WERI-Rb-1 (cell line): ENCODE data around the gene LRRC61.
"Not testable (repeated sequence)": the region's sequence is repeated elsewhere in the genome, so short reads cannot be mapped to it uniquely, and the experiment has no call there.

Experiments
- DNase-seq: peaks from one replicate; pipeline ENCODE4 v3.0.0-alpha.2; 2020
- H3K27ac ChIP-seq: fragments of 250-450 bp; sonication (Bioruptor Pico); 2 replicates; pipeline ENCODE4 v1.5.1; 2020; ENCODE audit warnings: mild to moderate bottlenecking, moderate library complexity
- H3K27me3 ChIP-seq: fragments of 250-450 bp; sonication (Bioruptor Pico); 2 replicates; pipeline ENCODE4 v1.5.1; 2021; ENCODE audit warnings: mild to moderate bottlenecking, low read depth, moderate library complexity; ENCODE audit not compliant: insufficient read depth, severe bottlenecking
- H3K36me3 ChIP-seq: fragments of 250-450 bp; sonication (Bioruptor Pico); 2 replicates; pipeline ENCODE4 v1.5.1; 2020; ENCODE audit warnings: mild to moderate bottlenecking, moderate library complexity
- H3K4me3 ChIP-seq: 2 replicates; pipeline ENCODE4 v1.5.1; 2011; ENCODE audit warnings: low read depth, mild to moderate bottlenecking, control low read depth, low read length
- H3K9me3 ChIP-seq: fragments of 250-450 bp; sonication (Bioruptor Pico); 2 replicates; pipeline ENCODE4 v1.5.1; 2021; ENCODE audit warnings: mild to moderate bottlenecking, moderate library complexity; ENCODE audit not compliant: severe bottlenecking
- TF ChIP-seq, protein P1 (sequence below): IDR thresholded peaks from 2 replicates; pipeline ENCODE4 v1.5.1; 2011; ENCODE audit warnings: low read depth, mild to moderate bottlenecking, control low read depth, inconsistent platforms, low read length

LRRC61 gene, protein sequence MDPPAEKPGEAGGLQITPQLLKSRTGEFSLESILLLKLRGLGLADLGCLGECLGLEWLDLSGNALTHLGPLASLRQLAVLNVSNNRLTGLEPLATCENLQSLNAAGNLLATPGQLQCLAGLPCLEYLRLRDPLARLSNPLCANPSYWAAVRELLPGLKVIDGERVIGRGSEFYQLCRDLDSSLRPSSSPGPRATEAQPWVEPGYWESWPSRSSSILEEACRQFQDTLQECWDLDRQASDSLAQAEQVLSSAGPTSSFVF

DNA sequence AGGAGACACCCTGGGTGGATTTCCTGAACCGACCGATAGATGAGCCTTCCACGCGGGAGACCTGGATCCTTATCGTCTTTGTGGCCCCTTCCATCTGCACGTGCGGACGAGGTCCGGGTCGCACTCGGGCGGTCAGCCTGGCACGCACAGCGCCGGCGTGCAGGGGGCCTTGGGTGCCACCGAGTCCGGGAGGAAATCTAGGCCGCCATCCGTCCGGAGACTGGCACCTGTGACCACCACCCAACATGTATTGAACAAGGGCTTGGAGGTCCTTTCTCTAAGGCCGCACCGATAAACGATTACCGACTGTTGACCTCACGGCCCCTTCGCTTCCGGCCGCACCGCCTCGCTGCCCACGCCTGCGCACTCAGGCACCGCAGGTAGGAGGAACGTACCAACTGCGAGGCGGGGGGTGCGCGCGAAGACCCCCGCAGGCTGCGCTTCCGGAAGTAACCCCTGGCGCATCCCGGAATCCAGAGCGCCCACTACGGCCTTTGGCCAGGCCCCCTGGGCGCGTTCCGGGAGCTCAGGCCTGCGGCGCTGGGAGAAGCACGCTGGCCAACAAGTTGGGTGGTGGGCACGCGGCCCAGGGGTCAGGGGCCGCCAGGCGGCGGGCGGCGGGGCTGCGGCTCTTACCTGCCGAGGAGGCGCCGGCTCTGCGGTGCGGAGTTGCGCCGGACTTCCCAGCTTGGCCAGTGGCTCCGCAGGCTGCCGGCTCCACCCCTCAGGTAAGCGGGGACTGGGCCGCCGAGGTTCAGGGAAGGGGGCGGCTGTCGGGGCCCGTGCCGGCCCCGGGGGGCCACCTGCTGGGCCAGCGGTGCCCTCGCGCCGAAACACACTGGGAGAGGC lies at the start of gene LRRC61, which contains the start of gene ACTR3C:
TSS of gene LRRC61 (plus strand) at position 523 of the 849 bp plus-strand sequence. CDS start 13,507 bp downstream, outside the sequence.
TSS of gene ACTR3C (minus strand) at position 713 of the 849 bp plus-strand sequence. CDS start 28,249 bp downstream, outside the sequence.
- TF ChIP-seq, protein P1, sequence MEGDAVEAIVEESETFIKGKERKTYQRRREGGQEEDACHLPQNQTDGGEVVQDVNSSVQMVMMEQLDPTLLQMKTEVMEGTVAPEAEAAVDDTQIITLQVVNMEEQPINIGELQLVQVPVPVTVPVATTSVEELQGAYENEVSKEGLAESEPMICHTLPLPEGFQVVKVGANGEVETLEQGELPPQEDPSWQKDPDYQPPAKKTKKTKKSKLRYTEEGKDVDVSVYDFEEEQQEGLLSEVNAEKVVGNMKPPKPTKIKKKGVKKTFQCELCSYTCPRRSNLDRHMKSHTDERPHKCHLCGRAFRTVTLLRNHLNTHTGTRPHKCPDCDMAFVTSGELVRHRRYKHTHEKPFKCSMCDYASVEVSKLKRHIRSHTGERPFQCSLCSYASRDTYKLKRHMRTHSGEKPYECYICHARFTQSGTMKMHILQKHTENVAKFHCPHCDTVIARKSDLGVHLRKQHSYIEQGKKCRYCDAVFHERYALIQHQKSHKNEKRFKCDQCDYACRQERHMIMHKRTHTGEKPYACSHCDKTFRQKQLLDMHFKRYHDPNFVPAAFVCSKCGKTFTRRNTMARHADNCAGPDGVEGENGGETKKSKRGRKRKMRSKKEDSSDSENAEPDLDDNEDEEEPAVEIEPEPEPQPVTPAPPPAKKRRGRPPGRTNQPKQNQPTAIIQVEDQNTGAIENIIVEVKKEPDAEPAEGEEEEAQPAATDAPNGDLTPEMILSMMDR: peak; percentile 15; the same call in 1 of the 2 replicates
- no peaks in the 10 kb centered on the region for H3K27me3 ChIP-seq
- peak within 1 kb of the TSS; percentile 87 for H3K4me3 ChIP-seq
- DNase-seq: peak; percentile 84
- peaks cover 36% of the 10 kb centered on the region for H3K36me3 ChIP-seq
- no peaks in the 10 kb centered on the region for H3K9me3 ChIP-seq
- peak within 1 kb of the TSS; percentile 88 for H3K27ac ChIP-seq

DNA sequence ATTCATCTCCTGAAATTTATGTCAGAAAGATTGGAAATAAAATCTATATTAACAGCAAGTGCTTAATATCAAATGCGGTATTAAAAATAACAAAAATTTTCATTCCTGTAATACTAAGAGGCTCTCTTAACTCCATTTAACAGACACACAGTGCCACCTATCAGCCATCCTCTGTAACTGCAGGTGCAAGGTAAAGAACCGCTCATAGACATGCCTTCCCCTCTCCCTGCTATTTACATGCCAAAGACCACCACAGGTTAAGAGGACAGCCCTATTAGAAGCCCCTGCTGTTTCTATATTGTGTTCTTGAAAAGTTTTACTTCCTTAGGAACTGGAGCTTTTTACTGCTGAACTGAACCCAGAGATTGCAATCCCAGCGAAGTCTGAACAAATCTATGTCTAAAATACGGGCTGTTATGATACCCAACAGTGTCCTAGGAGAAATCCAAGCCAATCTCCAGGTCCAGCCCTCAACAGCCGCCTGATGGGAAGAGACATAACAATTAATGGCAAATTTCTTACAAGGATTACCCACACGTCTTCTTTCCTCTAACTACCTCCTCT lies 46.9 kb upstream of the LRRC61 start:
- H3K36me3 ChIP-seq, H3K9me3 ChIP-seq, H3K27me3 ChIP-seq, H3K27ac ChIP-seq, H3K4me3 ChIP-seq: not testable (repeated sequence)
- peak; percentile 33 for DNase-seq
- TF ChIP-seq, protein P1: peak; percentile 37; the same call in 1 of the 2 replicates

DNA sequence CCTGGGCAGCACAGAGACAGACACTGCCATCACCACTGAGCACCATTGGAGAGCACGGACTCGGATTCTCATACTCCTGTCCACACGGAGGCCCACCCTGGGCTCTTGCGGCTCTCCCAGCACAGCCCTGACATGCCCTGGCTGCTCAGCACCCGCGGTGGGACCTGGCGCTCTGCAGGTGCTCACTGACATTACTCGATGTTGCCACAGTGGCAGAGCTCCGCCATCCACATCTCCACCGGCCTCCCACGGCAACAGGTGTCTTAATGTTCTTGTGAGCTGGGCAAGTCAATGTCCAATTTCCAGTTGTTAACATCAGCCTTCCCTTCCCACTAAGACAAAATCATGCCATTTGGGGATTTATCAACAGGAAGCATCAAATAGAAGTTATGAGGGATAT lies 44.8 kb upstream of the LRRC61 start:
- not testable (repeated sequence) for H3K36me3 ChIP-seq, H3K27ac ChIP-seq, H3K27me3 ChIP-seq, H3K9me3 ChIP-seq, DNase-seq, H3K4me3 ChIP-seq

DNA sequence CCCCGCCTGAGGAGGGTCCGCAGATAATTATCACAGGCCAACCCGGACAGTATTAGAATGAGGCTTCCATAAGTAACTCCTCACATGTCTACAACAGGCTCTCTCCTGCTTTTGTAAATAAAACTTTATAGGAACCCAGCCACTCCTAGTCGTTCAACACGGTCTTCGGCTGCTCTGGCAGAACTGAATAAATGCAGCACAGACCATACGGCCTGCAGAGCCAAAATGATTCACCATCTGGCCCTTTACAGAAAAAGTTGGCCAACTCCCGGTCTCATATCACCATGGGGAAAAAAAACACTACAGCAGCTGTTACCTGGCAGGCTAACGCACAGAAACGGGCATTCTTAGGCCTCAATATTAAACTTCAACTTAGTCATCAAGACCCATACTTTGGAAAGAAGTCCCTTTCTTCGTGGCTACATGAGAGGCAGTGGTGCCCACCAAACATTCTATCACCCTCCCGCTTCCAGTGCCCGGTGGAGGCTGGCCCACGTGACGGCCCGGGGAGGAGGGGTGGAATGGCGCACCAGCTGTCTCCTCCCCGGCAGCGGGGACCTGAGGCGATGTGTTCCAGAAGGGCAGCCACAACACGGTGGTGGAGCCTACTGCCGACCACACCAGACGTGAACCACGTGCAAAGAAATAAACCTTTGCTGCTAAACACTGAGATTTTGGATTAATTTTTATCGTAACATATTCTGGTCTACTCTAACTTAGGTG lies 41.3 kb upstream of the LRRC61 start:
- not testable (repeated sequence) for DNase-seq, H3K9me3 ChIP-seq

DNA sequence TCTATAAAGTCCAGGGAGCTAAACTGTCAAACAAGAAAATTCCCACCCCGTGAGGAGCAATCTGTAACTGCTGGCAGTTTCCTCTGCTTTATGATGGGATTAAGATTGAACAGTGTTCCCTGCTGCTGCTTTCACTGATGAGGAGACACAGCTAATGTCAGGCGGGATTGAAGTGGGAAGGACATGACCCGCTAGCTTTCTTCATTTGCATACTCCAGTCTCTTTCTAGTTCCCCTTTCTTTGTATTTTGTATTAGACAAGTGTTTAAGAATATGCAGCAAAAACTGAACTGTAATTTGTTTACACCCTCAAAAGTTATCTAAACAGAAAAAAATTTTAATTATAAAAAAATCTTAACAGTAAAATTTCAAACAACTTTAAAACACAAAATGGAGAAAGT lies 40.0 kb upstream of the LRRC61 start:
- not testable (repeated sequence) for H3K36me3 ChIP-seq, H3K4me3 ChIP-seq, H3K27ac ChIP-seq, H3K9me3 ChIP-seq, H3K27me3 ChIP-seq
- peak; percentile 40 for DNase-seq

More for the DNA sequence above, 41.3 kb upstream of the LRRC61 start:
- not testable (repeated sequence) for H3K36me3 ChIP-seq, H3K4me3 ChIP-seq, H3K27ac ChIP-seq, H3K27me3 ChIP-seq

DNA sequence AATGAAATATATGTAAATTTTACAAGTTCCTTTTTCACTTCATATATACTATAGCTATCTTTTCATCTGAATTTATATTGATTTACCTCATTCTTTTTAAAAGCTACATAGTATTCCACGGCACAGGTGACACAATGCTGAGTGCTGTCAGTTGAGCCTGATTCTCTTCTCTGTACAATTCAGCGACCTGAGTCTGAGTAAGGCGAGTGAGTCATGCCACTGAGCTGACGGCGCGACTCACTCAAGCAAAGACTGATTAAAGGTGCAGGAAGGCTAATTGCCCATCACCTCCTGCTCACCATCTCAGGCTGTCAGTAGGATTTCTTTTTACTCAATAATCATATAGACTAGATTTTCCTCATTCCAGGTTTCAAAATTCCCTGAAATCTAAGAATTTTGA lies 39.5 kb upstream of the LRRC61 start:
- DNase-seq, H3K27me3 ChIP-seq, H3K27ac ChIP-seq, H3K4me3 ChIP-seq, H3K36me3 ChIP-seq, H3K9me3 ChIP-seq: not testable (repeated sequence)

DNA sequence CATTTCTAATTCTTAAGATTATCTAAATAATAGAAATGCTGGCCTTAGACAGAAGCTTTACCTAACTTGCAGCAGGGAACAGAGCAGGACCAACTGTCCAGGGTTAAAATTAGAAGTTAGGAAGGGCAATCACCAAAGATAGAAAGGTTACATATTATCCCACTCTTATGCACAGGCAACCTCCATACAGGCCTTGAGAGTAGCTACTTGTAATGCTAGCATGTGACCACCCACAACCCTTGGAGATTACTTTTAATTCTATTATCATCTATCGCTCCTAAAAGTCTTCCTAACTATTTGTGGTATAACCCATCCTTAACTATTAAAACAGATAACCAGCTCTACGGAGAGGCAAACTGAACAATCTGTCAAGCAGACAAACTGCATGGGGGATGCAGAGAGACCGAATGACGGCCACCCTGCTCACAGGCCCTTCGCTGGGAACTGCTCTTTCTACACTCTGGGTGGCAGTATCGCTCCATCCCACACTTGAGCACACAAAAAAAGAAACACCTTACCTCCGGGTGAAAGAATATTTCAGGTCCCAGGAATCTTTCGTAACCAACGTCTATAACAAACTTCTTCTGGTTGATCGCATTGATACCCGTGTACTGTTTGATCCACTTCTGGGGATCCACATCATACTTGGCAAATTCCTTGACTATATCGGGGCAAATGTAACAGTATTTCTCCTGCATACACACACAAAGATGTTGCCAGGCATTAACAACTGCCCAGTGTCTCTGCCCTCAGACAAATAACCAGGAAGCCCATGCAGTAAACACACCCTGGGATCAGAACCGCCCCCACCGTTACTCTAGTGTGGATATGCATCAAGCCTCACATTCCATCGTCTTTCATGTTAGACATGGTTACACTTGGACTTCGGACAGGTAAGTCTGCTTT lies 37.1 kb upstream of the LRRC61 start:
- TF ChIP-seq, protein P1: peak; percentile 51
- H3K27ac ChIP-seq, H3K36me3 ChIP-seq, H3K9me3 ChIP-seq, H3K4me3 ChIP-seq, H3K27me3 ChIP-seq: not testable (repeated sequence)
- peak; percentile 40 for DNase-seq

DNA sequence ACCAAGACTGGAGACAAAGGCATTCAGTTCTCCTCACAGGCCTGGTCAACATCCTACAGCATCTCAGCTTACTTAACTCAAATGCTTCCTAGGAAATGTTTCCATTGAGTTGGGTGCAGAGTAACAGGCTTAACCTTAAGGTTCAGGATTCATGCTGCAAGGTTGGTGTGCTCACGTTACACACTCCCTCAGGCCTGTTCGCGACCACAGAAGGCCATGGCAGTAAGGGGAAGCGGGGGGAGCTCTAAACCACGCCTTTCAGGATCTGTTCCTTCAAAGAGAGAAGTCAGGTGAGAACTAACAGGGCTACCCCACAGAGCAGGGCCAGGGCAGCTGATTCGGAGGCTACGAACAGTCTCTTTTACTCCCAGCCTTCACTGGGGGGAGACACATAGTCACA lies 35.3 kb upstream of the LRRC61 start:
- not testable (repeated sequence) for H3K27ac ChIP-seq, H3K4me3 ChIP-seq, H3K27me3 ChIP-seq, H3K9me3 ChIP-seq, H3K36me3 ChIP-seq, DNase-seq

DNA sequence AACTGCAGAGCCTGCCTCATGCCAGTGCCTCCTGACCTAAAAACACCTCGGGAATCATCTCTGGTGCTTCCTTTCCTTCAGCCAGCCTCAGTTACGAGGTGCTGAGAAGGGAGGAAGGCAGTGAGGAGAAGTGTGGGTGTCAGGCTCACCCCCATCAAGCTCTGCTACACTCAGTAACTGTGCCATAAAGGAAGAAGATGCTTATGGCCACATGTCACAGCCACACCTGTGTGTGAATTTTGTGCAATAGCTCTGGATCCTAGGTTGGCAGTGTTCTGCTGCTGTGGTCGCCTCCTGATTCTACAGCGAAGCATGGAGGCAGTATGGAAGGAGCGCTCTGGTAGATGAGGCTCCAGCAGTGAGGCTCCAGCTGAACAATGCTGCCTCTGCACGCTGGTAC lies 34.3 kb upstream of the LRRC61 start:
- H3K27ac ChIP-seq, H3K27me3 ChIP-seq, H3K36me3 ChIP-seq: not testable (repeated sequence)

DNA sequence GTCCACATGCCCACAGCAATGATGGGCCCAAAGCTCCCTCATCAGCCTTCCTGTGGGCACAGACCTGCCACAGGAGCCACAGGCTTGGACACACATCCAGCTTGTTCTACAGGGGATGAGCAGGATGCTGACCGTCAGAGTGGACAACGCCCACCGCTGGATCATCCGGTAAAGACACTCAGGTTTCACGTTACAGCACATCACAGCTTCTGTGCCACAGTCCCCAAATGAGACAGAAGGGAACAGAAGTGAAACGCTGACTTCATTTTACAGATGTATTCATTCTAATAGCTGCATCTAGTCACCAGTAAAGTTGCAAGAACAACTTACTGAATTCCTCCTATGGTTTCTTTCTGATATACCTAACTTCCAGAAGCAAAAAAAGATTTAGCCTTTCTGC lies 32.8 kb upstream of the LRRC61 start:
- not testable (repeated sequence) for H3K4me3 ChIP-seq, DNase-seq, H3K27ac ChIP-seq, H3K9me3 ChIP-seq, H3K36me3 ChIP-seq, H3K27me3 ChIP-seq

More for the DNA sequence above, 34.3 kb upstream of the LRRC61 start:
- H3K9me3 ChIP-seq, DNase-seq, H3K4me3 ChIP-seq: not testable (repeated sequence)
